Left renal pelvis (tissue), 4 donors: ENCODE data around the gene YPEL3. TPM values are rescaled to one million over a fixed set of nuclear protein-coding genes. Genes with fewer than 3 reads are reported as not detected.
A peak's percentile ranks its signal among the peaks of the same experiment; 100 is the strongest.
"Not testable (repeated sequence)": the region's sequence is repeated elsewhere in the genome, so short reads cannot be mapped to it uniquely, and the experiment has no call there.

Source experiments
- DNase-seq, 4 donors: peaks; one replicate each; pipeline ENCODE4 v3.0.0-alpha.2; 2013; ENCODE audit warnings: low read depth in 4 of 4, low spot score in 3 of 4
- polyA plus RNA-seq, 4 donors: library from polyadenylated mRNA; unstranded; fragments of 120-200 nt; gene quantifications; one replicate each; pipeline ENCODE4 v1.2.1, GENCODE V29; 2013; ENCODE audit not compliant: insufficient read length in 4 of 4

The YPEL3 gene, protein sequence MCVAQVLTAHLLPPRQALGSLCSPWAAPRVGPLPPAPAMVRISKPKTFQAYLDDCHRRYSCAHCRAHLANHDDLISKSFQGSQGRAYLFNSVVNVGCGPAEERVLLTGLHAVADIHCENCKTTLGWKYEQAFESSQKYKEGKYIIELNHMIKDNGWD
- 10 to 100 TPM; 51.7 to 78.4 (median 59.6) TPM for polyA plus RNA-seq

DNA sequence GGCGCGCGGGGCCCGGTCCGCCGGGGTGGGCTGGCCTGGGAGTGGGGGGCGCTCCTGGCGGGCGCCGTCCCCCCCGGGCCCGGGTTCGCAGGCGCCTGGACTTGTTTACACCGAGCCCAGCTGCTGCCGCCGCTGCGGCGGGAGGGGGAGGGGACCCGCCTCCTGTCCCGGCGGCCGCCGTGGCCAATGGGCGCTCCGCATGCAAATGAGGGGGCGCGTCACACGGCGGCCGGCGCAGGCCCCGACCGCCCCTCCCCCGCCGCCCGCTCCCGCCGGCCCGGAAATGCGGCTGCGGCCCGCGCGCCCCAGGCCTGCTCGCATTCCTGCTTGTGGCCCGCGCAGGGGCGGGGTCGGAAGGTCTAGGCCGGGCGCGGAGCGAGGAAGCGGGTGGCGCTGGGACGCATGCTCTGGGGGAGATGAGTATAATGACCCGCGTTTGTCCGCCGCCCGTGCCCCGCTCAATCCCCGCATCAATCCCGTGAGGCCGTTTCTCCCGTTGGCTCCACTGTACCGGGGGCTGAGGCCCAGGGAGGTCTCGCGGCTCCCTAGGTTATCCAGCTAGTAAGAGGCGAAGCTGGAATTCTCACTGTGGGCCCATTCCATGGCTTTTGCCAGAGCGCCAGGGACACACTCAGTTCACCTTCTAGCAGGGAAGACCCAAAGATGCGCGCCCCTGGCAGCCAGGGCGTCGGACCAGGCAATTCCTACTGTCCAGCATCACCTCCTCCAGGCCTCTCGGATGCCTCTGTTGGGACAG lies at the start of gene YPEL3:
YPEL3 (minus strand) TSS at position 109 of the 757 bp plus-strand sequence. CDS start 731 bp downstream, outside the sequence.
- peak; percentile 76 to 82 (median 78) for DNase-seq

- no peak for DNase-seq
Observed at GRCh38 chr16:30145657-30146056, 49.6 kb upstream of the YPEL3 start.

- no peak for DNase-seq
Observed at GRCh38 chr16:30144917-30145316, 48.9 kb upstream of the YPEL3 start.

DNA sequence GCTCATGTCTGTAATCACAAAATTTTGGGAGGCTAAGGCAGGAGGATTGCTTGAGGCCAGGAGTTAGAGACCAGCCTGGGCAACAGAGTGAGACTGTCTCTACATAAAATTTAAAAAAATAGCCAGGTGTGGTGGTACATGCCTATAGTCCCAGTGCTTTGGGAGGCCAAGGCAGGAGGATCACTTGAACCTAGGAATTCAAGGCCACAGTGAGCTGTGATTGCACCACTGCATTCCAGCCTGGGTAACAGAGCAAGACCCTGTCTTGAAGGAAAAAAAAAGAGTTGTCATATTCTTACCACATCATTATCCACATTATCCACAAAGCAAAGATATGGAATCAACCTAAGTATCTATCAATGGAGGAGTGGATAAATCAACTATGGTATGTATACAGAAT lies 48.0 kb upstream of the YPEL3 start:
- DNase-seq: no peak

- no peak for DNase-seq
Observed at GRCh38 chr16:30143347-30143702, 47.3 kb upstream of the YPEL3 start.

GRCh38 chr16:30142672-30143346 lies 46.8 kb upstream of the YPEL3 start:
- DNase-seq: no peak

DNA sequence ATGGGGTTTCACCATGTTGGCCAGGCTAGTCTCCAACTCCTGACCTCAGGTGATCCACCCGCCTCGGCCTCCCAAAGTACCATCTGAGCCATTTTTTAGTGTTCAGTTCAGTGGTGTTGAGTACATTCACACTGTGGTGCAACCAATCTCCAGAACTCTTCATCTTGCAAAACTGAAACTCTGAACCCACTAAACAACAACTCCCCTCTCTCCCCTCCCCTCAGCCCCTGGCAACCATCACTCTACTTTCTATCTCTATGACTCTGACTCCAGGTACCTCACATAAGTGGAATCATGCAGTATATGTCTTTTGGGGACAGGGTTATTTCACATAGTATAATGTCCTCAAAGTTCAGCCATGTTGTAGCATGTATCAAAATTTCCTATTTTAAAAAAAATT lies 45.7 kb upstream of the YPEL3 start:
- DNase-seq: no peak

- no peak for DNase-seq
Observed at GRCh38 chr16:30139583-30140481, 43.8 kb upstream of the YPEL3 start.

DNA sequence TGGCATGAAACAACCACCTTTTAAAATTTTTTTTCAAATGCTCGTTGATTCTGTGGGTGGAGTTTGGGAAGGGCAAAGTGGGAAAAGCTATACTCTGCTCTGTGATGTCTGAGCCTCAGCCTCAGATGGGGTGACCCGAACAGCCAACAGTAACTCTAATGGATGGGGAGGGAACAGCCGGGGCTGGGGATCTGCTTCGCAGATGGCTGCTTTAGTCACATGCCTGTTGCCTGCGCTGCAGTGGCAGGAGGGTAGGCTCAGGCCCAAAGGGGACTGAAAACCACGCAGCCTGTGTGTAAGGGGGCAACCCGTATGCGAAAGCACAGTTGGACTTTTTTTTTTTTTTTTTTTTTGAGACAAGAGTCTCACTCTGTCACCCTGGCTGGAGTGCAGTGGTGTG lies 41.9 kb upstream of the YPEL3 start:
- no peak for DNase-seq

DNA sequence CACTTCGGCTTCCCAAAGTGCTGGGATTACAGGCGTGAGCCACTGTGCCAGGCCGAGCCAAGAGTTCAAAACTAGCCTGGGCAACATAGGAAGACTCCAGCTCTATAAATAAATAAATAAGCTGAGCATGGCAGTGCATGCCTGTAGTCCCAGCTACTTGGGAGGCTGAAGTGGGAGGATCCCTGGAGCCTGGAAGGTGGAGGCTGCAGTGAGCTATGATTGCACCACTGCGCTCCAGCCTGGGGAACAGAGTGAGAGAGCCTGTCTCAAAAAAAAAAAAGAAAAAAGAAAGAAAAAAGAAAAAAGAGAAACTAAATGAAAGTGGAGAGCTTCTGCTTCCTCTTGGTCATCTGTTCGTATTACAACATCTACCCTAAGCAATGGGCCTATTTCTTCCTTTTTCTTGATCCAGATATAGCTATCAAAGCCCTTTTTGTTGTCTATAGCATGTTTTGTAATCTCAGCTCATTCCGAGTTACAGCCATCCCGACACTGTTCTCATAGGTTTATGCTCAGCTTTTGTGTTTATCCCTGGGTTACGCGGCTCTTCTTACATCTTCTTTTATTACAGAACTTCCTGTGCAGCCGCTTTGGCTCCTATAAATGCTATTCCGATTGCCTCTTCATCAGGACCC lies 41.1 kb upstream of the YPEL3 start:
- no peak for DNase-seq

GRCh38 chr16:30132591-30132990 lies 36.6 kb upstream of the YPEL3 start:
- no peak for DNase-seq

- DNase-seq: peak in 2 of 4 donors; percentile 35 to 49
Observed at GRCh38 chr16:30131869-30132475, 36.0 kb upstream of the YPEL3 start.

GRCh38 chr16:30127993-30128392 lies 32.0 kb upstream of the YPEL3 start:
- DNase-seq: no peak

- DNase-seq: not testable (repeated sequence)
Observed at GRCh38 chr16:30125690-30126089, 29.7 kb upstream of the YPEL3 start.

DNA sequence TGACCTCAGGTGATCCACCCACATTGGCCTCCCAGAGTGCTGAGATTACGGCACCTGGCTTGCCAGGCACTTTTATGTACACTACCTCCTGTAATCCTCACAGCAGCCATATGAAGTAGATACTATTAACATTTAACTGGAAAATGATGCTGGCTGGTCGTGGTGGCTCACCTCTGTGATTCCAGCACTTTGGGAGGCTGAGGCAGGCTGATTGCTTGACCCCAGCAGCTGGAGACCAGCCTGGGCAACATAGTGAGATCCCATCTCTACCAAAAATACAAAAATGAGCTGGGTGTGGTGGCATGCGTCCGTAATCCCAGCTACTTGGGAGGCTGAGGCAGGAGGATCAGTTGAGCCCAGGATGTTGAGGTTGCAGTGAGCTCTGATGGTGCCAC lies 29.0 kb upstream of the YPEL3 start:
- DNase-seq: no peak

DNA sequence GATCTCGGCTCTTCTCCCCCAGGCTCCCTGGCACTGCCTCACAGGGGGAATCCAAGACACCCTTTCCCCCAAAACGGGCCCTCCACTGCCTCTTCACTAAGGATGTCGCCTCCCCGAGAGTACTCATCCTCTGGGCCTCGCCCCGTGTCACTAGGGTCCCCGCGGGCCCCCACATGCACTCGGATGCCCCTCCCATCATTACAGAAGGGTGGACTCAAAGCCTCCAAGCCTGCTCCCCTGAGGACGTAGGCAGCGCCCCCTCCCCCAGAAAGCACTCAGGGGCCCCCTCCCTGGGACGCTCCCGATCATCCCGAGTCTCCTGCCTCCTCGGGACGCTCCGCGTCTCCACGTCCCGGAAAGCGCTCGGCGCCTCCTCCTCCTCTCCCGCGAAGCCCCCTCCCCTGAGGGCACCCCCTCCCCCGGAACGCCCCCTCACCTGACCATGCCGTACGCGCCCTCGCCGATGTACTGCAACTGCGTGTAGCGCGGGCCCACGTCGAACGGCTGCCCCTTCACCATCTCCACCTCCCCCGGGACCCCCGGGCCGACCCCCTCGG lies 26.7 kb upstream of the YPEL3 start:
- DNase-seq: peak in 1 of 4 donors; percentile 33

- DNase-seq: peak in 1 of 4 donors; percentile 35
Observed at GRCh38 chr16:30121741-30122571, 25.9 kb upstream of the YPEL3 start.

GRCh38 chr16:30120340-30121105 lies 24.5 kb upstream of the YPEL3 start:
- no peak for DNase-seq
